Measurements from ENCODE around the gene EEFSEC. TPM values are rescaled to one million over a fixed set of nuclear protein-coding genes. Genes with fewer than 3 reads are reported as not detected.

The EEFSEC gene
- total and polyA plus RNA-seq, 2 of the 8 experiments (the other 6 are each of a cell fraction or from before 2014, with no cell fraction given), result 13.1 to 19.8 TPM

GRCh38 chr3:128395046-128395445 lies 241.8 kb downstream of the EEFSEC start:
- Histone ChIP-seq H3K4ac (replicated peaks; ENCODE audit: insufficient read length, low read depth, low read length) (no peak overlapping the region), H3K27ac (ENCODE audit: low read depth, low read length) (no peak overlapping the region; the same call in 1 of the 2 replicates), H2BK120ac (replicated peaks; ENCODE audit: low read depth, low read length) (no peak overlapping the region), H3K79me1 (ENCODE audit: low read depth, low read length) (no peaks in the 10 kb centered on the region), H3K23ac (ENCODE audit: insufficient read length) (no peak overlapping the region), H2BK5ac (ENCODE audit: low read depth, low read length) (no peak overlapping the region), H3K18ac (ENCODE audit: extremely low read depth, low read length) (no peak overlapping the region; the same call in 1 of the 2 replicates), H3K9ac (replicated peaks in 1 of 4; ENCODE audit: extremely low read depth in 1 of 4, low read depth in 3 of 4, low read length in 3 of 4) (no peak overlapping the region), H2BK20ac (ENCODE audit: low read length) (no peak overlapping the region), H2AK5ac (ENCODE audit: low read depth, low read length) (no peak overlapping the region), H3K79me2 (ENCODE audit: control insufficient read depth in 1 of 2, insufficient read depth in 2 of 2, low read length in 2 of 2) (no peaks in the 10 kb centered on the region), H3K4me1 (replicated peaks in 1 of 4; ENCODE audit: control insufficient read depth in 3 of 4, insufficient read depth in 4 of 4, low read length in 3 of 4) (peaks cover 0 to 3% (median 0%) of the 10 kb centered on the region in 4 experiments; a peak in 3 of 7 replicates), H3K23me2 (ENCODE audit: low read depth, low read length) (no peaks in the 10 kb centered on the region), H2BK12ac (ENCODE audit: low read depth, low read length) (no peak overlapping the region), H3K9me3 (ENCODE audit: insufficient read depth in 2 of 2, low read depth in 1 of 2, low read length in 1 of 2) (no peaks in the 10 kb centered on the region), H2BK15ac (ENCODE audit: low read length) (no peak overlapping the region), H4K5ac (ENCODE audit: insufficient read length, low read depth, low read length) (no peak overlapping the region), H3K56ac (replicated peaks; ENCODE audit: insufficient read length, low read depth, low read length) (no peak overlapping the region), H3K36me3 (ENCODE audit: control insufficient read depth in 2 of 4, insufficient read depth in 4 of 4, low read length in 3 of 4) (no peaks in the 10 kb centered on the region), H3K27me3 (replicated peaks in 1 of 4; ENCODE audit: control insufficient read depth in 3 of 4, extremely low read depth in 1 of 4, insufficient read depth in 3 of 4, low read length in 3 of 4) (no peaks in the 10 kb centered on the region), H2AFZ (ENCODE audit: low read length) (no peak overlapping the region), H3K4me3 (ENCODE audit: extremely low read depth in 1 of 4, insufficient read depth in 2 of 4, low read depth in 3 of 4, low read length in 4 of 4) (no peak overlapping the region), H4K20me1 (replicated peaks in 1 of 2; ENCODE audit: control insufficient read depth in 1 of 2, insufficient read depth in 2 of 2, low read length in 2 of 2) (peaks cover 0 to 5% of the 10 kb centered on the region in 2 experiments), H3K14ac (ENCODE audit: insufficient read length) (no peak overlapping the region), H4K8ac (ENCODE audit: extremely low read depth, insufficient read depth, low read length) (no peak overlapping the region), H4K91ac (replicated peaks; ENCODE audit: insufficient read length, low read length) (no peak overlapping the region), H3K4me2 (ENCODE audit: insufficient read depth in 1 of 2, low read depth in 2 of 2, low read length in 2 of 2) (no peak overlapping the region)
- WGBS, 2 experiments (ENCODE audit: extremely low coverage in 1 of 2, insufficient coverage in 1 of 2, insufficient read length in 1 of 2, insufficient replicate concordance in 2 of 2, low coverage in 1 of 2, low lambda C conversion rate in 2 of 2, missing lambda C conversion rate in 1 of 2), result 91% methylated on average over 6 of the region's 6 CpGs; no CpG with 5 or more reads in 1 of the 2 experiments
- FAIRE-seq (no peak), DNase-seq (ENCODE audit: low read depth in 1 of 2, low spot score in 2 of 2) (no peak)
- ChIA-PET CTCF (ENCODE audit: partially characterized antibody) (interaction anchor here (0.6 to 2.7 kb wide), 7 partner anchors 10 to 169 kb away, joined by 3 to 12 read pairs (median 5); no protein-coding TSS in a partner anchor), POLR2A (ENCODE audit: partially characterized antibody) (interaction anchor here (1.1 kb wide), 1 partner anchor 27 kb away, joined by 3 read pairs; no protein-coding TSS in a partner anchor)
- TF ChIP-seq POLR2AphosphoS5 (IDR thresholded peaks at IDR 0.05; ENCODE audit: low read depth, low read length), result no peak
- TF ChIP-seq SP4 (IDR thresholded peaks at IDR 0.05; ENCODE audit: low read length), result no peak
- TF ChIP-seq EGR1 (IDR thresholded peaks at IDR 0.05; ENCODE audit: borderline replicate concordance, low read depth, low read length), result no peak
- TF ChIP-seq NANOG (IDR thresholded peaks at IDR 0.05; ENCODE audit: insufficient read depth, low read depth, low read length, poor library complexity, severe bottlenecking), result no peak
